Endothelial cell of umbilical vein (primary cell): Measurements from ENCODE around the gene TSPEAR. TPM values are rescaled to one million over a fixed set of nuclear protein-coding genes. Genes with fewer than 3 reads are reported as not detected.

Source experiments
- BruUV-seq: library from RNA; stranded (reverse); fragments of 400-500 nt; replicated peaks from 2 replicates; lab custom pipeline; 2021; lab: Mats Ljungman, UMichigan
- CTCF ChIA-PET: fragments of 300-600, 350-600 bp; sonication (Branson Sonifier 250); formaldehyde crosslinking; loops from one replicate; lab custom pipeline; 2021; ENCODE audit warnings: antibody characterized with exemption, inconsistent platforms; lab: Charles Lee
- POLR2A ChIA-PET: fragments of 300-600, 350-600 bp; sonication (Branson Sonifier 250); formaldehyde crosslinking; loops from one replicate; lab custom pipeline; 2021; ENCODE audit warnings: antibody characterized with exemption, inconsistent platforms; lab: Charles Lee
- DNase-seq: peaks from one replicate; pipeline ENCODE4 v3.0.0-alpha.2; 2011; ENCODE audit warnings: low read depth, low spot score
- FAIRE-seq: peaks from 2 replicates; lab custom pipeline; 2011; peaks lifted over from hg19 to GRCh38; lab: Jason Lieb, UNC
- H2AFZ ChIP-seq: 2 replicates; pipeline ENCODE4 v1.6.0; 2012; ENCODE audit warnings: low read depth, low read length, control low read depth, inconsistent platforms
- H3K27ac ChIP-seq: 2 replicates; pipeline ENCODE4 v1.5.1; 2011; ENCODE audit warnings: low read depth, mild to moderate bottlenecking, control low read depth, low read length, moderate library complexity; ENCODE audit not compliant: insufficient read depth
- H3K27me3 ChIP-seq, 2 experiments: 2 replicates each; pipeline versions ENCODE4 v1.6.0 to v1.6.1; 2011; ENCODE audit warnings: low read length in 2 of 2, mixed read lengths in 1 of 2; ENCODE audit not compliant: control insufficient read depth in 2 of 2, insufficient read depth in 2 of 2
- H3K36me3 ChIP-seq, 2 experiments: 2 replicates in 1 of 2; 3 replicates in 1 of 2; pipeline ENCODE4 v1.5.1; 2011; ENCODE audit warnings: low read length in 2 of 2, mild to moderate bottlenecking in 1 of 2, moderate library complexity in 1 of 2; ENCODE audit not compliant: control insufficient read depth in 2 of 2, insufficient read depth in 2 of 2; ENCODE audit errors: extremely low read depth in 1 of 2
- H3K4me1 ChIP-seq: 3 replicates; pipeline ENCODE4 v1.5.1; 2011; ENCODE audit warnings: mild to moderate bottlenecking, low read length; ENCODE audit not compliant: control insufficient read depth, insufficient read depth; ENCODE audit errors: extremely low read depth
- H3K4me2 ChIP-seq: 2 replicates; pipeline ENCODE4 v1.6.1; 2011; ENCODE audit warnings: low read length, control low read depth, mixed read lengths; ENCODE audit not compliant: insufficient read depth
- H3K4me3 ChIP-seq, 3 experiments: fragments of 200-600 bp in 1 of 3; sonication (generic), shearing (Covaris generic) in 1 of 3; replicated peaks in 1 of 3; 2 replicates each; pipeline ENCODE4 v1.5.1; 2011 to 2016; ENCODE audit warnings: control low read depth in 3 of 3, low read length in 3 of 3, mild to moderate bottlenecking in 2 of 3, inconsistent platforms in 1 of 3, low read depth in 1 of 3, moderate library complexity in 1 of 3; ENCODE audit not compliant: insufficient read depth in 1 of 3
- H3K79me2 ChIP-seq: 2 replicates; pipeline ENCODE4 v1.6.0; 2012; ENCODE audit warnings: low read length, inconsistent platforms; ENCODE audit not compliant: control insufficient read depth, insufficient read depth
- H3K9ac ChIP-seq: replicated peaks from 2 replicates; pipeline ENCODE3; 2011; ENCODE audit warnings: low read length, control low read depth; ENCODE audit not compliant: insufficient read depth; ENCODE audit errors: extremely low read depth
- H3K9me1 ChIP-seq: replicated peaks from 3 replicates; pipeline ENCODE4 v1.6.0; 2011; ENCODE audit warnings: mild to moderate bottlenecking, low read length; ENCODE audit not compliant: control insufficient read depth, insufficient read depth; ENCODE audit errors: extremely low read depth
- H3K9me3 ChIP-seq: replicated peaks from 2 replicates; pipeline ENCODE4 v1.5.1; 2012; ENCODE audit warnings: low read length, inconsistent platforms; ENCODE audit not compliant: control insufficient read depth, insufficient read depth
- H4K20me1 ChIP-seq: replicated peaks from 2 replicates; pipeline ENCODE3; 2011; ENCODE audit warnings: mild to moderate bottlenecking, low read length; ENCODE audit not compliant: control insufficient read depth, insufficient read depth; ENCODE audit errors: extremely low read depth
- EZH2 ChIP-seq: IDR thresholded peaks from 2 replicates; pipeline ENCODE4 v1.6.1; 2012; ENCODE audit warnings: borderline replicate concordance, low read depth, mild to moderate bottlenecking, moderate library complexity, low read length, inconsistent platforms; ENCODE audit not compliant: severe bottlenecking
- MAX ChIP-seq: IDR thresholded peaks from 2 replicates; pipeline ENCODE4 v1.6.1; 2011; ENCODE audit not compliant: insufficient read depth, insufficient read length
- MYC ChIP-seq: IDR thresholded peaks from one replicate; pipeline ENCODE4 v1.6.1; 2011; ENCODE audit warnings: mild to moderate bottlenecking, low read depth, low read length
- POLR2A ChIP-seq: IDR thresholded peaks from 2 replicates; pipeline ENCODE4 v1.6.1; 2012; ENCODE audit warnings: low read depth, mild to moderate bottlenecking, control low read depth, low read length
- dilution Hi-C: fragments of 300-500 bp; cut with MboI; formaldehyde crosslinking; loops from one replicate; pipeline ENCODE4 v1.15.0; 2019; ENCODE audit warnings: low sequenced_read_pairs; ENCODE audit not compliant: extremely low pct_ligation_motif_present
- intact Hi-C: fragments of 100-400 bp; cut with micrococcal nuclease; formaldehyde crosslinking; loops from one replicate; pipeline ENCODE4 v1.10.0; 2022
- polyA plus RNA-seq, 4 experiments: library from polyadenylated mRNA; depleted of rRNA in 3 of 4; stranded (reverse) in 3 of 4; unstranded in 1 of 4; fragments of >200 nt; gene quantifications; 2 replicates each; pipeline versions ENCODE4 v1.2.1 to v1.2.3, GENCODE V29; 2011 to 2012; ENCODE audit warnings: missing spikeins in 1 of 4
- total RNA-seq: library from RNA; stranded (reverse); gene quantifications from 2 replicates; pipeline ENCODE4 v1.2.3, GENCODE V29; 2021
- TF ChIP-seq, protein P1 (sequence below), 2 donors: IDR thresholded peaks; 1 replicate in 1 of 2; 2 replicates in 1 of 2; pipeline ENCODE4 v1.5.1; 2011; ENCODE audit warnings: low read length in 2 of 2, mild to moderate bottlenecking in 2 of 2, moderate library complexity in 2 of 2, control low read depth in 1 of 2, inconsistent platforms in 1 of 2, low read depth in 1 of 2; ENCODE audit not compliant: insufficient read depth in 1 of 2; ENCODE audit errors: extremely low read depth in 1 of 2

The TSPEAR gene
- total and polyA plus RNA-seq, 2 donors (not counting 3 experiments of a cell fraction or from before 2014, with no cell fraction given): 0.01 TPM; not detected in 1

DNA sequence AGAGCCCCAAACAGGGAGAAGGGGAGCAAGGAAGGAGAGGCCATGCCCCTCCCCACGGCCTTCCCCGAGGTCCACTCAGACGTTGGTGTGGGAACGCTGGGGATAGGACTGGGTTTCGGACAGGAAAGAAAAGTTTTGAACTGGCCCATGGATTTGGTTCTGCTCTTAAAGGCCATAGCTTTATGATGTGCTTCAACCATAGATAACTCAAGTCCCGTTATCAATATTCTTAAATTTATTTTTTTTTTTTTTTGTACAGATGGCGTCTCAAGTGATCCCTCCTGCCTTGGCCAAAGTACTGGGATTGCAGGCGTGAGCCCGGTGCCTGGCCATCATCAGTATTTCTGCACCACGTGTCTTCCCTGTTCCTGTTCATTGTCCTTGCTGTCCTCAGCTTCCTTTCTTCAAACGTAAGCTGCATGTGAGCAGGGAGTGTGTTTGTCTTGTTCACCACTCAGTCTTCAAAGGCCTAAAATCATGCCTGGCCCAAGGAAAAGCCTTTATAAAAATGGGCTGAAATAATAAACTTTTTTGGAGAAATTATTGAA lies 170.6 kb downstream of the TSPEAR start:
- Histone ChIP-seq H3K79me2 (no peaks in the 10 kb centered on the region), H4K20me1 (no peaks in the 10 kb centered on the region), H3K4me2 (no peak overlapping the region), H3K9me3 (no peaks in the 10 kb centered on the region), H3K9me1 (no peaks in the 10 kb centered on the region), H3K4me1 (no peaks in the 10 kb centered on the region), H3K27ac (no peak overlapping the region), H2AFZ (no peak overlapping the region), H3K36me3 (no peaks in the 10 kb centered on the region), H3K9ac (no peak overlapping the region), H3K4me3 (no peak overlapping the region), H3K27me3 (peaks cover 0 to 15% of the 10 kb centered on the region in 2 experiments)
- DNase-seq (no peak), FAIRE-seq (no peak)
- intact Hi-C loops (no loop called here), dilution Hi-C loops (no loop called here)
- BruUV-seq: no TSS peak
- POLR2A ChIA-PET: no interaction called here
- TF ChIP-seq EZH2 (no peak), MAX (no peak), MYC (no peak), POLR2A (no peak)
- TF ChIP-seq, protein P1, sequence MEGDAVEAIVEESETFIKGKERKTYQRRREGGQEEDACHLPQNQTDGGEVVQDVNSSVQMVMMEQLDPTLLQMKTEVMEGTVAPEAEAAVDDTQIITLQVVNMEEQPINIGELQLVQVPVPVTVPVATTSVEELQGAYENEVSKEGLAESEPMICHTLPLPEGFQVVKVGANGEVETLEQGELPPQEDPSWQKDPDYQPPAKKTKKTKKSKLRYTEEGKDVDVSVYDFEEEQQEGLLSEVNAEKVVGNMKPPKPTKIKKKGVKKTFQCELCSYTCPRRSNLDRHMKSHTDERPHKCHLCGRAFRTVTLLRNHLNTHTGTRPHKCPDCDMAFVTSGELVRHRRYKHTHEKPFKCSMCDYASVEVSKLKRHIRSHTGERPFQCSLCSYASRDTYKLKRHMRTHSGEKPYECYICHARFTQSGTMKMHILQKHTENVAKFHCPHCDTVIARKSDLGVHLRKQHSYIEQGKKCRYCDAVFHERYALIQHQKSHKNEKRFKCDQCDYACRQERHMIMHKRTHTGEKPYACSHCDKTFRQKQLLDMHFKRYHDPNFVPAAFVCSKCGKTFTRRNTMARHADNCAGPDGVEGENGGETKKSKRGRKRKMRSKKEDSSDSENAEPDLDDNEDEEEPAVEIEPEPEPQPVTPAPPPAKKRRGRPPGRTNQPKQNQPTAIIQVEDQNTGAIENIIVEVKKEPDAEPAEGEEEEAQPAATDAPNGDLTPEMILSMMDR (IDR thresholded peaks at IDR 0.05; ENCODE audit: extremely low read depth in 1 of 2, insufficient read depth in 1 of 2, low read depth in 1 of 2, low read length in 2 of 2): no peak
- CTCF ChIA-PET: interaction anchor here (0.6 to 0.8 kb wide), 2 partner anchors 77 to 253 kb away, joined by 3 read pairs; no protein-coding TSS in a partner anchor
